ENCODE measurements around the gene RNF39.

DNA sequence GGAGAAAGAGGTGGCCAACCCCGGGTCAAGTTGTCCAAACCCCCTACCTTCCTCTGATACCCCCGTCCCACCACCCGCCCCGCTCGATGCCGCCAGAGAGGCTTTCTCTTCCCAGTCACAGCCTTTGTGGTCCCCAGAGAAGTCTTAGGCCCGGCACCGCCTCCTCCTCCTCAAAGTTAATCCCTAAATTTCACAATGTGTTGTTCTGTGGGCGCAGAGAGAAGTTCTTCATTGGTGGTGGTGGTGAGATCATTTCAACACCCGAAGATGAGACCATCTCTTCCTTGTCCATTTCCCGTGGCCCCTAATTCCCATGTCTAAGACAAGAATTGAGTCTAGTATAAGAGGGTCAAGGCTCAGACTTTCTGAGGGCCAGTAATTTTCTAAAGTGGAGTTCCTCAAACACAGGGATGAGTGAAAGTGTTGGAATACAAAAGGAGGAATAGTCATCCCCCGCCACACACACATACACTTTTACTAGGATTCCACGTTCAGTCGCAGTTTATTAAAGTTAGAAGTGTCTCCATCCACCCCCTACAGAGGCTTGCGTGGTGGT lies 26.9 kb upstream of the RNF39 start:
- TF ChIP-seq TAF1 (IDR thresholded peaks at IDR 0.05; ENCODE audit: borderline replicate concordance, low read depth, low read length) (no peak), POLR2AphosphoS5 (IDR thresholded peaks at IDR 0.05; ENCODE audit: low read depth, low read length) (no peak)

Data from GM12892 (cell line).